Upper lobe of left lung (tissue), 4 donors: Measurements from ENCODE around the gene SKIC3.

ENCODE experiments used
- CTCF ChIP-seq, 6 experiments: fragments of 450-650 bp in 4 of 6; fragments of 200-600 bp in 2 of 6; sonication (generic) in 2 of 6; IDR thresholded peaks; one replicate each; pipeline ENCODE4 v1.5.1; 2016 to 2019; ENCODE audit warnings: antibody characterized with exemption in 6 of 6
- POLR2A ChIP-seq, 4 donors: fragments of 450-650 bp; IDR thresholded peaks; one replicate each; pipeline ENCODE4 v1.5.1; 2016 to 2017; ENCODE audit warnings: antibody characterized with exemption in 4 of 4, mild to moderate bottlenecking in 2 of 4

GRCh38 chr5:95543017-95543705 lies 11.6 kb downstream of the SKIC3 start:
- TF ChIP-seq CTCF (IDR thresholded peaks at IDR 0.05), result no peak
- TF ChIP-seq POLR2A (IDR thresholded peaks at IDR 0.05), result no peak
